ENCODE results near the gene CIAO3.

Gene CIAO3

GRCh38 chr16:759110-759910 is 18.5 kb upstream of the CIAO3 start:
- TF ChIP-seq GATA2 (IDR thresholded peaks at IDR 0.05; ENCODE audit: low read depth, low read length) (no peak), GATA3 (IDR thresholded peaks at IDR 0.05; ENCODE audit: low read depth, low read length) (no peak)

GRCh38 chr16:756428-756827 is 15.6 kb upstream of the CIAO3 start:
- TF ChIP-seq GATA2 (IDR thresholded peaks at IDR 0.05; ENCODE audit: low read depth, low read length) (no peak), GATA3 (IDR thresholded peaks at IDR 0.05; ENCODE audit: low read depth, low read length) (no peak)

GRCh38 chr16:754656-755055 is 13.9 kb upstream of the CIAO3 start:
- TF ChIP-seq GATA2 (IDR thresholded peaks at IDR 0.05; ENCODE audit: low read depth, low read length), result no peak
- no peak for TF ChIP-seq GATA3 (IDR thresholded peaks at IDR 0.05; ENCODE audit: low read depth, low read length)

- no peak for TF ChIP-seq GATA2 (IDR thresholded peaks at IDR 0.05; ENCODE audit: low read depth, low read length)
- TF ChIP-seq GATA3 (IDR thresholded peaks at IDR 0.05; ENCODE audit: low read depth, low read length), result no peak
Observed at GRCh38 chr16:752007-752312, 11.2 kb upstream of the CIAO3 start.

- no peak for TF ChIP-seq GATA3 (IDR thresholded peaks at IDR 0.05; ENCODE audit: low read depth, low read length)
- TF ChIP-seq GATA2 (IDR thresholded peaks at IDR 0.05; ENCODE audit: low read depth, low read length), result no peak
Observed at GRCh38 chr16:751152-752006, 10.6 kb upstream of the CIAO3 start.

- no peak for TF ChIP-seq GATA2 (IDR thresholded peaks at IDR 0.05; ENCODE audit: low read depth, low read length)
- no peak for TF ChIP-seq GATA3 (IDR thresholded peaks at IDR 0.05; ENCODE audit: low read depth, low read length)
Observed at GRCh38 chr16:750485-750884, 9.7 kb upstream of the CIAO3 start.

GRCh38 chr16:749010-749409 is 8.2 kb upstream of the CIAO3 start:
- TF ChIP-seq GATA3 (IDR thresholded peaks at IDR 0.05; ENCODE audit: low read depth, low read length), result no peak
- no peak for TF ChIP-seq GATA2 (IDR thresholded peaks at IDR 0.05; ENCODE audit: low read depth, low read length)

- TF ChIP-seq GATA2 (IDR thresholded peaks at IDR 0.05; ENCODE audit: low read depth, low read length) (no peak), GATA3 (IDR thresholded peaks at IDR 0.05; ENCODE audit: low read depth, low read length) (no peak)
Observed at GRCh38 chr16:747978-748746, 7.4 kb upstream of the CIAO3 start.

GRCh38 chr16:746637-747036 is 5.8 kb upstream of the CIAO3 start:
- no peak for TF ChIP-seq GATA3 (IDR thresholded peaks at IDR 0.05; ENCODE audit: low read depth, low read length)
- TF ChIP-seq GATA2 (IDR thresholded peaks at IDR 0.05; ENCODE audit: low read depth, low read length), result no peak

GRCh38 chr16:745739-746138 is 4.9 kb upstream of the CIAO3 start:
- TF ChIP-seq GATA2 (IDR thresholded peaks at IDR 0.05; ENCODE audit: low read depth, low read length) (no peak), GATA3 (IDR thresholded peaks at IDR 0.05; ENCODE audit: low read depth, low read length) (no peak)

- TF ChIP-seq GATA2 (IDR thresholded peaks at IDR 0.05; ENCODE audit: low read depth, low read length), result no peak
- TF ChIP-seq GATA3 (IDR thresholded peaks at IDR 0.05; ENCODE audit: low read depth, low read length), result no peak
Observed at GRCh38 chr16:743794-744500, 3.1 kb upstream of the CIAO3 start.

GRCh38 chr16:741986-742629 is 1.3 kb upstream of the CIAO3 start:
- TF ChIP-seq GATA3 (IDR thresholded peaks at IDR 0.05; ENCODE audit: low read depth, low read length) (no peak), GATA2 (IDR thresholded peaks at IDR 0.05; ENCODE audit: low read depth, low read length) (no peak)

- TF ChIP-seq GATA2 (IDR thresholded peaks at IDR 0.05; ENCODE audit: low read depth, low read length) (no peak), GATA3 (IDR thresholded peaks at IDR 0.05; ENCODE audit: low read depth, low read length) (no peak)
Observed at GRCh38 chr16:740459-740763, 386 bp downstream of the CIAO3 start.
